A673 (cell line): ENCODE measurements around the gene ICAM2. TPM values are rescaled to one million over a fixed set of nuclear protein-coding genes. Genes with fewer than 3 reads are reported as not detected.

Experiments used
- BruUV-seq: library from RNA; stranded (reverse); fragments of 400-500 nt; replicated peaks from 2 replicates; lab custom pipeline; 2021; lab: Mats Ljungman, UMichigan
- CTCF ChIA-PET: fragments of 300-600 bp; sonication (Branson Sonifier 250); formaldehyde crosslinking; loops from one replicate; lab custom pipeline; 2022; ENCODE audit warnings: antibody characterized with exemption; lab: Charles Lee
- POLR2A ChIA-PET: fragments of 300-600 bp; sonication (Branson Sonifier 250); formaldehyde crosslinking; loops from one replicate; lab custom pipeline; 2022; ENCODE audit warnings: antibody characterized with exemption; ENCODE audit not compliant: low non-redundant PET; lab: Charles Lee
- DNase-seq: peaks from one replicate; pipeline ENCODE4 v3.0.0-alpha.2; 2015; ENCODE audit warnings: low spot score
- H3K27ac ChIP-seq: fragments of 200-600 bp; sonication (generic); 2 replicates; pipeline ENCODE4 v1.5.1; 2016; ENCODE audit warnings: mixed run types, low read depth, mild to moderate bottlenecking, mixed read lengths, antibody characterized with exemption, low read length; ENCODE audit not compliant: poor library complexity, severe bottlenecking
- H3K27me3 ChIP-seq: fragments of 200-600 bp; sonication (generic); replicated peaks from 2 replicates; pipeline ENCODE4 v1.6.1; 2017; ENCODE audit warnings: mixed run types, low read depth, mild to moderate bottlenecking, mixed read lengths, antibody characterized with exemption, low read length; ENCODE audit not compliant: insufficient read depth, poor library complexity
- H3K36me3 ChIP-seq: fragments of 200-600 bp; sonication (generic); 2 replicates; pipeline ENCODE4 v1.6.1; 2016; ENCODE audit warnings: mixed run types, mild to moderate bottlenecking, mixed read lengths, antibody characterized with exemption, low read length; ENCODE audit not compliant: insufficient read depth, poor library complexity, severe bottlenecking
- H3K4me1 ChIP-seq: fragments of 200-600 bp; sonication (generic); 2 replicates; pipeline ENCODE4 v1.6.1; 2017; ENCODE audit warnings: mixed run types, mild to moderate bottlenecking, mixed read lengths, antibody characterized with exemption, low read length; ENCODE audit not compliant: insufficient read depth, poor library complexity, severe bottlenecking
- H3K4me3 ChIP-seq: fragments of 200-600 bp; sonication (generic); 2 replicates; pipeline ENCODE4 v1.5.1; 2016; ENCODE audit warnings: low read depth, mixed run types, mild to moderate bottlenecking, mixed read lengths, low read length; ENCODE audit not compliant: poor library complexity, severe bottlenecking
- H3K9me3 ChIP-seq: fragments of 200-600 bp; sonication (generic); 2 replicates; pipeline ENCODE4 v1.6.1; 2016; ENCODE audit warnings: mixed run types, low read depth, mild to moderate bottlenecking, mixed read lengths, antibody characterized with exemption, low read length; ENCODE audit not compliant: poor library complexity, severe bottlenecking
- CTCF ChIP-seq: fragments of 300-800, 200-600 bp; sonication (generic); conservative IDR thresholded peaks from 2 replicates; pipeline ENCODE4 v1.5.1; 2017; ENCODE audit warnings: low read depth, mild to moderate bottlenecking, antibody characterized with exemption, low read length, moderate library complexity, mixed read lengths
- EZH2 ChIP-seq: fragments of 200-600 bp; sonication (generic); IDR thresholded peaks from 2 replicates; pipeline ENCODE4 v1.6.1; 2017; ENCODE audit warnings: borderline replicate concordance, low read depth, mild to moderate bottlenecking, mixed read lengths, antibody characterized with exemption, low read length; ENCODE audit not compliant: poor library complexity, severe bottlenecking
- intact Hi-C: fragments of 100-400 bp; cut with micrococcal nuclease; formaldehyde crosslinking; loops from one replicate; pipeline ENCODE4 v1.10.0; 2022; ENCODE audit not compliant: unreplicated experiment
- total RNA-seq: library from RNA; stranded (reverse); gene quantifications from 2 replicates; pipeline ENCODE4 v1.2.3, GENCODE V29; 2021

Gene ICAM2
- total RNA-seq, 1 experiment from 2014 or later = 0.99 TPM

GRCh38 chr17:64064331-64064730 is 43.9 kb upstream of the ICAM2 start:
- no peak overlapping the region for H3K27ac ChIP-seq
- TF ChIP-seq EZH2 = no peak
- no peak for TF ChIP-seq CTCF
- no peak overlapping the region for H3K4me3 ChIP-seq
- H3K36me3 ChIP-seq = no peaks in the 10 kb centered on the region
- ChIA-PET POLR2A (interaction anchor here (0.6 kb wide), 1 partner anchor 10 kb away, joined by 7 read pairs; no protein-coding TSS in a partner anchor), CTCF (interaction anchor here (1.0 to 1.1 kb wide), 4 partner anchors 16 to 218 kb away, joined by 3 to 29 read pairs (median 4); no protein-coding TSS in a partner anchor)
- no peaks in the 10 kb centered on the region for H3K27me3 ChIP-seq
- H3K4me1 ChIP-seq = no peaks in the 10 kb centered on the region
- H3K9me3 ChIP-seq = peaks cover 3% of the 10 kb centered on the region
- no TSS peak for BruUV-seq
- intact Hi-C loops = no loop called here
- no peak for DNase-seq

- H3K36me3 ChIP-seq = no peaks in the 10 kb centered on the region
- no peaks in the 10 kb centered on the region for H3K4me1 ChIP-seq
- CTCF ChIA-PET = interaction anchor here (1.0 to 1.1 kb wide), 4 partner anchors 16 to 218 kb away, joined by 3 to 29 read pairs (median 4); no protein-coding TSS in a partner anchor
- H3K27ac ChIP-seq = no peak overlapping the region
- no TSS peak for BruUV-seq
- DNase-seq = no peak
- H3K27me3 ChIP-seq = no peaks in the 10 kb centered on the region
- intact Hi-C loops = loop anchor here (2.0 kb wide), 1 partner anchor 69 kb away; no protein-coding TSS in a partner anchor
- H3K4me3 ChIP-seq = no peak overlapping the region
- POLR2A ChIA-PET = interaction anchor here (0.6 kb wide), 1 partner anchor 11 kb away, joined by 7 read pairs; no protein-coding TSS in a partner anchor
- TF ChIP-seq CTCF (peak; percentile 58), EZH2 (no peak)
- H3K9me3 ChIP-seq = no peaks in the 10 kb centered on the region
Observed at GRCh38 chr17:64063766-64064224, 43.4 kb upstream of the ICAM2 start.

DNA sequence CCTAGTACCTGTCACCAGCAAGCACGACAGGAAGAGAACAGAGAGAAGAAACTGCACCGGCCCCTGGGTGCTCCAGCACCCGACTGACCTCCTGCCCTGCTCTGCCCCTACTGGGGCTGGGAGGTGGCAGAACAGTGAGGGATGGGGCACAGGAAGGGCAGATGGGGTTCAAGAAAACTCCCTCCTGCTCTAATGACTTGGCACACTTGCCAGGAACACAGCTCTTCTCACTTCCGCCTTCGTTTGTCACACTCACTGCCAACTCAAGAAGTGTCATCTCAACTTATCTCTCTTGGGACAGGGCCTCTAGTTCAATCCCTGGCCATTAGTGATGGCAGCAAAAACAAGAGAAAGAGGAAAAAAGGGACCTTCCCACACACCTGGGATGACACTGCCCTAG is 42.7 kb upstream of the ICAM2 start:
- BruUV-seq = no TSS peak
- TF ChIP-seq EZH2 (no peak), CTCF (no peak)
- H3K4me3 ChIP-seq = no peak overlapping the region
- no peaks in the 10 kb centered on the region for H3K9me3 ChIP-seq
- H3K4me1 ChIP-seq = no peaks in the 10 kb centered on the region
- H3K27ac ChIP-seq = no peak overlapping the region
- ChIA-PET POLR2A (no interaction called here), CTCF (interaction anchor here (1.0 to 1.5 kb wide), 4 partner anchors 69 to 219 kb away, joined by 3 to 29 read pairs (median 4); no protein-coding TSS in a partner anchor)
- no peaks in the 10 kb centered on the region for H3K27me3 ChIP-seq
- no peaks in the 10 kb centered on the region for H3K36me3 ChIP-seq
- intact Hi-C loops = loop anchor here (2.0 kb wide), 1 partner anchor 70 kb away; no protein-coding TSS in a partner anchor
- no peak for DNase-seq
